Gastroesophageal sphincter (tissue), 4 donors: ENCODE measurements around the gene SRP68. TPM values are rescaled to one million over a fixed set of nuclear protein-coding genes. Genes with fewer than 3 reads are reported as not detected.
A peak's percentile ranks its signal among the peaks of the same experiment; 100 is the strongest.

Source experiments
- ATAC-seq: fragments of 150-250 bp; one replicate; pipeline ENCODE4 v1.9.1; 2016; ENCODE audit warnings: mild to moderate bottlenecking, moderate library complexity
- H3K27ac ChIP-seq, 4 donors: fragments of 200-600 bp; sonication (generic) in 3 of 4; 1 replicate in 3 of 4; 2 replicates in 1 of 4; pipeline ENCODE4 v1.5.1; 2016 to 2019
- H3K27me3 ChIP-seq: fragments of 200-600 bp; sonication (generic); one replicate; pipeline ENCODE4 v1.5.1; 2019
- H3K36me3 ChIP-seq, 2 donors: fragments of 200-600 bp; sonication (generic); one replicate each; pipeline ENCODE4 v1.5.1; 2019; ENCODE audit warnings: control low read depth in 1 of 2
- H3K4me1 ChIP-seq, 3 donors: fragments of 200-600 bp; sonication (generic); 1 replicate in 2 of 3; 2 replicates in 1 of 3; pipeline ENCODE4 v1.5.1; 2016 to 2019; ENCODE audit warnings: control low read depth in 2 of 3
- H3K4me3 ChIP-seq, 2 donors: fragments of 200-600 bp; sonication (generic); one replicate each; pipeline ENCODE4 v1.5.1; 2019; ENCODE audit warnings: mild to moderate bottlenecking in 1 of 2, moderate library complexity in 1 of 2
- H3K9me3 ChIP-seq, 3 donors: fragments of 200-600 bp; sonication (generic); one replicate each; pipeline ENCODE4 v1.5.1; 2017 to 2019; ENCODE audit warnings: control low read depth in 2 of 3
- EP300 ChIP-seq: sonication (generic); formaldehyde crosslinking; IDR thresholded peaks from one replicate; pipeline ENCODE4 v1.6.1; 2017; ENCODE audit warnings: antibody characterized with exemption, mild to moderate bottlenecking
- POLR2A ChIP-seq, 2 donors: fragments of 450-650 bp; IDR thresholded peaks; one replicate each; pipeline ENCODE4 v1.6.1; 2017; ENCODE audit warnings: antibody characterized with exemption in 2 of 2, mild to moderate bottlenecking in 2 of 2, moderate library complexity in 1 of 2
- POLR2AphosphoS5 ChIP-seq: sonication (generic); formaldehyde crosslinking; IDR thresholded peaks from one replicate; pipeline ENCODE4 v1.6.1; 2017; ENCODE audit warnings: antibody characterized with exemption
- WGBS, 2 donors: methylation state at CpG; one replicate each; pipeline ENCODE4 v1.1.5; 2018; ENCODE audit warnings: low coverage in 1 of 2; 5-methylcytosine and 5-hydroxymethylcytosine counted together
- total RNA-seq, 4 donors: library from RNA; depleted of rRNA; stranded (reverse); fragments of >200 nt; gene quantifications; one replicate each; pipeline ENCODE4 v1.1.0, GENCODE V29; 2016
- TF ChIP-seq, protein P1 (sequence below), 4 experiments: fragments of 200-600 bp in 2 of 4; fragments of 450-650 bp in 2 of 4; sonication (generic) in 1 of 4; IDR thresholded peaks; one replicate each; pipeline ENCODE4 v1.5.1; 2017 to 2019; ENCODE audit warnings: antibody characterized with exemption in 4 of 4, mild to moderate bottlenecking in 2 of 4, moderate library complexity in 2 of 4

SRP68 gene
- total RNA-seq, 4 donors from 2014 or later: 43.0 to 63.8 (median 48.7) TPM

GRCh38 chr17:76007850-76008165 lies 64.5 kb downstream of the SRP68 start:
- Histone ChIP-seq H3K27me3 (no peaks in the 10 kb centered on the region), H3K9me3 (no peaks in the 10 kb centered on the region), H3K36me3 (peaks cover 0 to 5% of the 10 kb centered on the region in 2 donors), H3K4me3 (no peak overlapping the region), H3K27ac (no peak overlapping the region), H3K4me1 (peaks cover 0 to 10% (median 0%) of the 10 kb centered on the region in 3 donors)
- ATAC-seq: no peak
- no peak for TF ChIP-seq POLR2A (IDR thresholded peaks at IDR 0.05)
- TF ChIP-seq, protein P1, sequence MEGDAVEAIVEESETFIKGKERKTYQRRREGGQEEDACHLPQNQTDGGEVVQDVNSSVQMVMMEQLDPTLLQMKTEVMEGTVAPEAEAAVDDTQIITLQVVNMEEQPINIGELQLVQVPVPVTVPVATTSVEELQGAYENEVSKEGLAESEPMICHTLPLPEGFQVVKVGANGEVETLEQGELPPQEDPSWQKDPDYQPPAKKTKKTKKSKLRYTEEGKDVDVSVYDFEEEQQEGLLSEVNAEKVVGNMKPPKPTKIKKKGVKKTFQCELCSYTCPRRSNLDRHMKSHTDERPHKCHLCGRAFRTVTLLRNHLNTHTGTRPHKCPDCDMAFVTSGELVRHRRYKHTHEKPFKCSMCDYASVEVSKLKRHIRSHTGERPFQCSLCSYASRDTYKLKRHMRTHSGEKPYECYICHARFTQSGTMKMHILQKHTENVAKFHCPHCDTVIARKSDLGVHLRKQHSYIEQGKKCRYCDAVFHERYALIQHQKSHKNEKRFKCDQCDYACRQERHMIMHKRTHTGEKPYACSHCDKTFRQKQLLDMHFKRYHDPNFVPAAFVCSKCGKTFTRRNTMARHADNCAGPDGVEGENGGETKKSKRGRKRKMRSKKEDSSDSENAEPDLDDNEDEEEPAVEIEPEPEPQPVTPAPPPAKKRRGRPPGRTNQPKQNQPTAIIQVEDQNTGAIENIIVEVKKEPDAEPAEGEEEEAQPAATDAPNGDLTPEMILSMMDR (IDR thresholded peaks at IDR 0.05): no peak
- no peak for TF ChIP-seq POLR2AphosphoS5
- no peak for TF ChIP-seq EP300
- WGBS, 2 donors: 76 to 88% methylated on average over 12 to 13 of the region's 16 CpGs

GRCh38 chr17:76007131-76007849 lies 65.0 kb downstream of the SRP68 start:
- H3K4me1 ChIP-seq: peaks cover 0 to 10% (median 0%) of the 10 kb centered on the region in 3 donors
- no peak overlapping the region for H3K27ac ChIP-seq
- 100% methylated on average over 4 of the region's 39 CpGs; no CpG with 5 or more reads in 1 of the 2 donors for WGBS, 2 donors
- TF ChIP-seq POLR2A (IDR thresholded peaks at IDR 0.05) (no peak), POLR2AphosphoS5 (no peak), EP300 (no peak)
- TF ChIP-seq, protein P1 (IDR thresholded peaks at IDR 0.05): no peak
- H3K9me3 ChIP-seq: no peaks in the 10 kb centered on the region
- H3K4me3 ChIP-seq: no peak overlapping the region
- H3K27me3 ChIP-seq: no peaks in the 10 kb centered on the region
- no peak for ATAC-seq
- peaks cover 0 to 8% of the 10 kb centered on the region in 2 donors for H3K36me3 ChIP-seq

DNA sequence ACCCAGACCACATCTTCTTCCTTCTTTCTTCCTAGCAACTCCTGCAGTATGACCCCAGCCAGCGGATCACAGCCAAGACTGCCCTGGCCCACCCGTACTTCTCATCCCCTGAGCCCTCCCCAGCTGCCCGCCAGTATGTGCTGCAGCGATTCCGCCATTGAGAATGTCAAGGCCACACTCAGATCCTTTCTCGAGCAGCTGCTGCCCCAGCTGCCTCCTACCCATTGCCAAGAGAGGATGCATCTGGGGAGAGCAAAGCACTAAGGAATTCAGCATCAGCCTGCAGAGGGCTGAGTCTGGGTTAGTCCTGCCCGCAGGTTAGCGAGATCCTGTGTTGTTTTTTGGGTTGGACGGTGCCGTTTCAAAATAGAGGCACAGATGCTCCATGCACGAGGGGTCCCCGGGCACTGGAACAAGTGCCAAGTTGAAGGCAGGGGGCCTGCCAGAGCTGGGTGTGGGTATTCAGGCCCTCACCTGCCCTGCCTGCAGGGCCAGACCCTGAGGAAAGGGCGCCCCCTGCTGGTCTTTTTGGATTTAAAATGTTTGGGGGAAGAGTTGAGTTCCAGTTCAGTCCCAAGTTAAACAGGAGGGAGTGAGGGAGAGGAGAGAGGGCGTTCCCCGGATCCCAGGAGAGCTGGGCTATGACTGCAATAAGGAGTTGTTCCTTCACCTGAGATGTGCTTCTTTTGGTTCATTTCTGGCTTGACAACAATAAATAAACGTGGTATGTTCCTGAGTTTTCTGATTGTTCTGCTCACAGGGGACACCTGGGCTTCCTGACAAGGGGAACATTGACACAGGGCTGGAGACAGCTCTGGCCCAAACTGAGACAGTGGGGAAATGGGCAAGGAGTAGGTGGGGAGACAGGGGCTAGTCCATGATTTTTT lies 66.8 kb downstream of the SRP68 start:
- WGBS, 2 donors: 37 to 55% methylated on average over 4 to 7 of the region's 16 CpGs
- Histone ChIP-seq H3K4me3 (no peak overlapping the region), H3K9me3 (no peaks in the 10 kb centered on the region), H3K27me3 (no peaks in the 10 kb centered on the region), H3K4me1 (peaks cover 0 to 10% (median 0%) of the 10 kb centered on the region in 3 donors), H3K27ac (peak overlapping the region in 1 of 4 donors; percentile 1), H3K36me3 (peaks cover 0 to 15% of the 10 kb centered on the region in 2 donors)
- ATAC-seq: peak; percentile 55
- TF ChIP-seq, protein P1 (IDR thresholded peaks at IDR 0.05): peak in 3 of 4 experiments; percentile 68 to 75 (median 68)
- no peak for TF ChIP-seq EP300

- no peak overlapping the region for H3K4me3 ChIP-seq
- peak overlapping the region in 1 of 4 donors; percentile 1 for H3K27ac ChIP-seq
- no peaks in the 10 kb centered on the region for H3K27me3 ChIP-seq
- no peak for ATAC-seq
- no peaks in the 10 kb centered on the region for H3K9me3 ChIP-seq
- peaks cover 0 to 10% (median 0%) of the 10 kb centered on the region in 3 donors for H3K4me1 ChIP-seq
- WGBS, 2 donors: 49% methylated on average over 3 of the region's 8 CpGs; no CpG with 5 or more reads in 1 of the 2 donors
- peaks cover 0 to 22% of the 10 kb centered on the region in 2 donors for H3K36me3 ChIP-seq
- TF ChIP-seq, protein P1 (IDR thresholded peaks at IDR 0.05): no peak
- TF ChIP-seq EP300: no peak
- no peak for TF ChIP-seq POLR2AphosphoS5
- TF ChIP-seq POLR2A (IDR thresholded peaks at IDR 0.05): no peak
These were observed 67.5 kb downstream of the SRP68 start for GRCh38 chr17:76004750-76005262.
